K562 (cell line): ENCODE results near the gene CARD8. TPM values are rescaled to one million over a fixed set of nuclear protein-coding genes. Genes with fewer than 3 reads are reported as not detected.

Source experiments
- BRF2 ChIP-seq: IDR thresholded peaks from 3 replicates; pipeline ENCODE4 v1.6.1; 2011; ENCODE audit warnings: borderline replicate concordance, mild to moderate bottlenecking; ENCODE audit not compliant: insufficient read length, insufficient read depth
- CBFA2T2 ChIP-seq: fragments of 450-650 bp; conservative IDR thresholded peaks from 2 replicates; pipeline ENCODE4 v1.6.1; 2017; ENCODE audit warnings: mild to moderate bottlenecking
- GTF2B ChIP-seq: IDR thresholded peaks from 2 replicates; pipeline ENCODE4 v1.6.1; 2011; ENCODE audit not compliant: insufficient read length; ENCODE audit errors: extremely low read depth
- HDAC3 ChIP-seq: fragments of 450-650 bp; IDR thresholded peaks from 2 replicates; pipeline ENCODE4 v1.6.1; 2018; ENCODE audit warnings: borderline replicate concordance, mild to moderate bottlenecking, moderate library complexity; ENCODE audit not compliant: partially characterized antibody
- HDAC8 ChIP-seq: fragments of 450-650 bp; IDR thresholded peaks from 2 replicates; pipeline ENCODE4 v1.6.1; 2016; ENCODE audit warnings: mild to moderate bottlenecking, missing genetic modification characterization, moderate library complexity, missing compliant biosample characterization
- MEIS2 ChIP-seq: fragments of 450-650 bp; IDR thresholded peaks from 2 replicates; pipeline ENCODE4 v1.6.1; 2014; ENCODE audit warnings: mild to moderate bottlenecking; ENCODE audit not compliant: partially characterized antibody
- NFE2L1 ChIP-seq: fragments of 450-650 bp; IDR thresholded peaks from 2 replicates; pipeline ENCODE4 v1.6.1; 2016; ENCODE audit warnings: missing genetic modification characterization, low read depth, mild to moderate bottlenecking, missing compliant biosample characterization, moderate library complexity, borderline replicate concordance
- PHF21A ChIP-seq: fragments of 450-650 bp; IDR thresholded peaks from 2 replicates; pipeline ENCODE4 v1.6.1; 2017; ENCODE audit warnings: low read depth, borderline replicate concordance
- PREB ChIP-seq: sonication (generic); formaldehyde crosslinking; IDR thresholded peaks from 2 replicates; pipeline ENCODE4 v1.8.1; 2023; ENCODE audit warnings: mild to moderate bottlenecking, missing genetic modification reagents
- RBM14 ChIP-seq: fragments of 200-400 bp; formaldehyde crosslinking; IDR thresholded peaks from 2 replicates; pipeline ENCODE4 v1.6.1; 2018; ENCODE audit warnings: low read depth, mild to moderate bottlenecking, low read length, moderate library complexity, borderline replicate concordance; ENCODE audit not compliant: insufficient read depth
- RFX7 ChIP-seq: fragments of 250-450 bp; sonication (Bioruptor Pico); IDR thresholded peaks from 2 replicates; pipeline ENCODE4 v1.5.1; 2021; ENCODE audit warnings: mild to moderate bottlenecking
- RHOXF2B ChIP-seq: fragments of 250-450 bp; sonication (Bioruptor Pico); conservative IDR thresholded peaks from 2 replicates; pipeline ENCODE4 v1.5.1; 2021
- SIN3A ChIP-seq, 2 experiments: fragments of 150-350 bp in 1 of 2; IDR thresholded peaks; 2 replicates each; pipeline ENCODE4 v1.6.1; 2011 to 2016; ENCODE audit warnings: borderline replicate concordance in 2 of 2, low read depth in 2 of 2, low read length in 2 of 2, mild to moderate bottlenecking in 2 of 2, moderate library complexity in 2 of 2; ENCODE audit not compliant: control insufficient read depth in 1 of 2
- SRF ChIP-seq, 2 experiments: fragments of 250-450, 450-650 bp in 1 of 2; sonication (Bioruptor Pico) in 1 of 2; sonication (generic) in 1 of 2; formaldehyde crosslinking; IDR thresholded peaks; 2 replicates each; pipeline versions ENCODE4 v1.5.0 to v1.5.1; 2020 to 2022; ENCODE audit warnings: mild to moderate bottlenecking in 1 of 2, missing genetic modification reagents in 1 of 2
- TCF15 ChIP-seq: fragments of 250-450 bp; sonication (Bioruptor Pico); IDR thresholded peaks from 2 replicates; pipeline ENCODE4 v1.8.0; 2022; ENCODE audit warnings: moderate library complexity, mild to moderate bottlenecking, inconsistent platforms
- TCF7 ChIP-seq: sonication (generic); IDR thresholded peaks from 2 replicates; pipeline ENCODE4 v1.6.1; 2016; ENCODE audit warnings: antibody characterized with exemption, borderline replicate concordance
- VEZF1 ChIP-seq: fragments of 200-800 bp; sonication (Bioruptor generic); IDR thresholded peaks from 2 replicates; pipeline ENCODE4 v1.6.1; 2017; ENCODE audit warnings: missing genetic modification characterization, missing compliant biosample characterization
- WHSC1 ChIP-seq: IDR thresholded peaks from one replicate; pipeline ENCODE4 v1.6.1; 2012; ENCODE audit warnings: low read length, control low read depth, inconsistent platforms
- YBX1 ChIP-seq: fragments of 450-650 bp; IDR thresholded peaks from 2 replicates; pipeline ENCODE4 v1.7.1; 2016; ENCODE audit warnings: mild to moderate bottlenecking
- ZNF124 ChIP-seq: sonication (generic); formaldehyde crosslinking; IDR thresholded peaks from 2 replicates; pipeline ENCODE4 v1.8.1; 2022; ENCODE audit warnings: missing genetic modification reagents
- ZNF232 ChIP-seq: sonication (generic); formaldehyde crosslinking; IDR thresholded peaks from 2 replicates; pipeline ENCODE4 v1.8.0; 2022; ENCODE audit warnings: mild to moderate bottlenecking, missing genetic modification reagents
- ZNF311 ChIP-seq: fragments of 250-450 bp; sonication (Bioruptor Pico); IDR thresholded peaks from 2 replicates; pipeline ENCODE4 v1.4.0; 2020; ENCODE audit warnings: mild to moderate bottlenecking, moderate library complexity
- ZNF408 ChIP-seq: fragments of 250-450 bp; sonication (Bioruptor Pico); IDR thresholded peaks from 2 replicates; pipeline ENCODE4 v1.4.0; 2020; ENCODE audit warnings: low read depth, mild to moderate bottlenecking, moderate library complexity
- ZNF507 ChIP-seq: conservative IDR thresholded peaks from 2 replicates; pipeline ENCODE4 v1.6.1; 2017; ENCODE audit warnings: missing genetic modification characterization, missing compliant biosample characterization
- polyA plus RNA-seq, 8 experiments: library from polyadenylated mRNA; depleted of rRNA in 4 of 8; stranded (reverse) in 5 of 8; unstranded in 3 of 8; fragments of >200 nt; fragmentation: Nextera tagmentation in 2 of 8; fragmentation: Illumina TruSeq in 1 of 8; extraction: Ambion mirVana in 2 of 8; extraction: Trizol in 1 of 8; gene quantifications; 2 replicates each; pipeline versions ENCODE4 v1.2.1 to v1.2.3, GENCODE V29; 2011 to 2014; ENCODE audit warnings: inconsistent platforms in 1 of 8, missing spikeins in 1 of 8
- total RNA-seq, 7 experiments: library from RNA; depleted of rRNA in 6 of 7; stranded (reverse); fragments of >200 nt in 6 of 7; fragmentation: Illumina TruSeq in 2 of 7; extraction: Trizol in 2 of 7; gene quantifications; 2 replicates each; pipeline versions ENCODE4 v1.2.1 to v1.2.3, GENCODE V29; 2011 to 2021; ENCODE audit warnings: low replicate concordance in 1 of 7

The CARD8 gene
- total and polyA plus RNA-seq, 9 of the 15 experiments (the other 6 are each of a cell fraction or from before 2014, with no cell fraction given), result 11.5 to 26.4 (median 20.8) TPM

GRCh38 chr19:48254529-48254970 lies 1.2 kb downstream of the CARD8 start (continued):
- TF ChIP-seq NFE2L1 (peak; percentile 73), RFX7 (CRISPR knock-in tag) (peak; percentile 87; the same call in 1 of the 2 replicates), HDAC8 (peak; percentile 97), PHF21A (no peak), TCF15 (CRISPR knock-in tag) (peak; percentile 95), RBM14 (no peak), YBX1 (no peak), ZNF507 (tag) (peak; percentile 68), CBFA2T2 (no peak), TCF7 (no peak), ZNF232 (no peak), ZNF408 (no peak), ZNF124 (CRISPR knock-in tag) (no peak), HDAC3 (no peak), SRF (CRISPR knock-in tag; IDR thresholded peaks at IDR 0.05) (peak in 1 of 2 experiments; percentile 86; a peak in 2 of 4 replicates), PREB (CRISPR knock-in tag) (no peak), BRF2 (no peak), WHSC1 (no peak), GTF2B (no peak), MEIS2 (no peak), VEZF1 (CRISPR knock-in tag) (no peak; the same call in 1 of the 2 replicates), ZNF311 (peak; percentile 98), RHOXF2B (CRISPR knock-in tag) (no peak; the same call in 1 of the 2 replicates), SIN3A (IDR thresholded peaks at IDR 0.05; ENCODE audit: borderline replicate concordance in 2 of 2, control insufficient read depth in 1 of 2, low read depth in 2 of 2, low read length in 2 of 2) (no peak)
